Skin epidermis (tissue), 12 donors: ENCODE measurements around the gene JOSD1.

Source experiments
- H3K27ac ChIP-seq, 21 experiments: fragments of 200-600 bp; sonication (generic) in 11 of 21; one replicate each; pipeline ENCODE4 v1.5.0; 2020; ENCODE audit warnings: mild to moderate bottlenecking in 3 of 21, inconsistent platforms in 2 of 21, moderate library complexity in 2 of 21
- H3K4me3 ChIP-seq, 7 experiments: fragments of 200-600 bp; sonication (generic) in 2 of 7; one replicate each; pipeline ENCODE4 v1.5.0; 2020; ENCODE audit warnings: inconsistent platforms in 2 of 7, mild to moderate bottlenecking in 2 of 7, moderate library complexity in 1 of 7

Gene JOSD1

GRCh38 chr22:38700789-38701628 lies at the start of gene JOSD1:
Gene JOSD1, minus strand, starts transcription at chr22:38700943. Its CDS starts 956 bp downstream, at chr22:38699987.
- Histone ChIP-seq H3K27ac (peak within 1 kb of the TSS; percentile 92 to 100 (median 95)), H3K4me3 (peak within 1 kb of the TSS; percentile 57 to 80 (median 74))

GRCh38 chr22:38750104-38750503 lies 49.4 kb upstream of the JOSD1 start:
- H3K27ac ChIP-seq = peak overlapping the region in 6 of 21 experiments; percentile 52 to 97 (median 82)

DNA sequence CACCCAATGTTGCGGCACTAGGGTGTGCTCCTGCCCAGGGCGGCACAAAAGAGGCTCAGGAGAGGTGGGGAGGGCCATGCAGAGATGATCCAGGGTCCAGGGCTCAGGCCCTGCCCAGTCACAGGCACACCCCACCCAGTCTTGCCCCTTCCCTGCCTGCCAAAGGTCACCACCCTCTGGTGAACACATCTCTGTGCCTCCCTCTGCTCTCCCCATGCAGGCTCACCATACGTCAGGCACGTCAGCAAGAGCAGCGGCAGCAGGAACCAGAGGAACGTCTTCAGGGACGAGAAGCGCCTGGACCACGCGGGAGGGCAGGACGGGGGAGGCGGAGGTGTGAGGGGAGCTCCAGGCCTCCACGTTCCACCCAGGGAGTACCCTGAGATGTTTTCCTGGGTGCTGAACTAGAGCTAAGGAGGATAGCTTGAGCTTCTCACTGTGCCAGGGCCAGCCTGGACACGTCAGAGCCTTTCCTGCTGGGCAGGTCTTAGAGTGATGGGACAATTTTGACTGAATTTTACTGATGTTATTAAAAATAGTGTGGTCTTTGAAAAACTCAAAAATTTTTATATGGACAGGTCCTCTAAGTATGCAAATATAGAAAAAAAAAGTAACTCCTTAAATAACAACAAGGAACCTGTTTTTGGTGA lies 47.9 kb upstream of the JOSD1 start:
- no peak overlapping the region for H3K4me3 ChIP-seq
- H3K27ac ChIP-seq = peak overlapping the region in 3 of 21 experiments; percentile 10 to 31 (median 14)

More at GRCh38 chr22:38750104-38750503, 49.4 kb upstream of the JOSD1 start:
- H3K4me3 ChIP-seq = no peak overlapping the region

DNA sequence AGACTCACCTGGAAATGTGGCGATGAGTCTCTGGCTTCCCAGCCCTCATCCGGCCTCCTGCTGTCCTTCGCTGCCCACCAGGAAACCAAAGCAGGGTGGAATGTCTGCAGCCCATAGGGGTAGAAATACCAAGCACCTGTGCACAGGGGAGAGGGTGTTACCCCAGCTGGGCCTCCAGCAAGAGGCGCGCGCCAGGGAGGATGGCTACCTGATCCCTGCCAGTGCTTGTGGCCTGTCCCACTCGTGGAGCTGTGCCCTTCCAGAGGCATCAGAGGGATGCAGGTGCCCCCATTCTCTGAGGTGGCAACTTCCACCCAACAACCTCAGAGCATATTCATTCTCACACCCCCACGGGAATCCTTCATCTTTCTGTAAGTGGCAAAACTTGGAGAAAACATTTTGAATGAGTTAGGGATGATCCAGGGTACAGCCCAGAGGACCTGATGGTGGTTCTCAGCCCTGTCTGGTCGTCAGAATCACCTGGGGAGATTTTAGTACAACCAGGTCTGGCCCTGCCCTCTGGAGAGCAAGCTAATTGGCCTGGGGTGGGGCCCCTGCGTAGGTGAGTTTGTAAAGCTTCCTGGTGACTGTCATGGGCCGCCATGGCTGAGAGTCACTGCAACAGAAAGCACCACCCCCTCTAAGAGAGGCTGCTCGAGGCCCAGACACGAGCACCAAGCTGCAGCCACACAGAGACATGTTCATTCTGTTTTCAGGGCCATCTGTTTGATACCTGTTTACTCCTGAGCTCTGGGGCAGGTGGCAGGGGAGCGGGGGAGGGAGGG lies 45.1 kb upstream of the JOSD1 start:
- H3K27ac ChIP-seq = peak overlapping the region in 2 of 21 experiments; percentile 5 to 10
- H3K4me3 ChIP-seq = no peak overlapping the region

- H3K4me3 ChIP-seq = no peak overlapping the region
- peak overlapping the region in 1 of 21 experiments; percentile 7 for H3K27ac ChIP-seq
Observed at GRCh38 chr22:38744981-38745380, 44.2 kb upstream of the JOSD1 start.

- Histone ChIP-seq H3K4me3 (no peak overlapping the region), H3K27ac (no peak overlapping the region)
Observed at GRCh38 chr22:38742176-38742942, 41.6 kb upstream of the JOSD1 start.

DNA sequence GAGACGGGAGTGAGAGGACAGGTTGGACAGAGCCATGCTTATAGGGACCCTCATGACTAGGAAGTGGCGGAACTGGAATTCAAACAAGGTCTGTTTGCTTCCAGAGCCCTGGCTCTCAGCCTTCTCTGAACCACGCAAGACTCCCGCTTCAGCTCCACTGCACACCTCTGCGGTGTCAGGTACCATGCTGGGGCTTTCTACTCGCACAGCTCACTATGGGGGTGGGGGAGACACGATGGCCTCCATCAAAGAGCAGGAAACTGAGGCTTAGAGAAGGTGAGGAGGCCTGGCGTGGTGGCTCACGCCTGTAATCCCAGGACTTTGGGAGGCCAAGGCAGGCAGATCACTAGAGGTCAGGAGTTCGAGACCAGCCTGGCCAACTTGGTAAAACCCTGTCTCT lies 40.8 kb upstream of the JOSD1 start:
- no peak overlapping the region for H3K4me3 ChIP-seq
- H3K27ac ChIP-seq = no peak overlapping the region

DNA sequence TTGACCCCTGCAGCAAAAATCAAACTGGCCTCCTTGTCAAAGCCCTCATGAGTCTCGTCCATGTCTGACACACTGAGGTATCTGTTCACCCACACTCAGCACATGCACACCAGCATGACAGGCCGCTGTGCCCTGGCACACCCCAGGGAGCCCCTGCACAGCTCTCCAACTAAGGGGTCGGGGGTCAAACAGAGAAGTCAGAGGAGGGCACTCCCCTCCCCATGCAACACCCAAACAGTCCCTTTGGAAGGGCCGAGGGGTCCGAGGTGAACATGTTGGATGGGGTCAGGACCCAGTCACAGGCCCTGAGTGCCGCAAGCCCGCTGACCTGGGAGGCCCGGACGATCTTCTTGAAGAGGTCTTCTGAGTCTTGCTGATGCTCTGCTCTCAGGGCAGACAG lies 40.4 kb upstream of the JOSD1 start:
- peak overlapping the region in 1 of 21 experiments; percentile 44 for H3K27ac ChIP-seq
- no peak overlapping the region for H3K4me3 ChIP-seq

GRCh38 chr22:38740754-38741153 lies 40.0 kb upstream of the JOSD1 start:
- H3K27ac ChIP-seq = peak overlapping the region in 1 of 21 experiments; percentile 44
- no peak overlapping the region for H3K4me3 ChIP-seq

GRCh38 chr22:38740116-38740723 lies 39.5 kb upstream of the JOSD1 start:
- H3K4me3 ChIP-seq = no peak overlapping the region
- peak overlapping the region in 1 of 21 experiments; percentile 44 for H3K27ac ChIP-seq

- H3K27ac ChIP-seq = peak overlapping the region in 1 of 21 experiments; percentile 20
- no peak overlapping the region for H3K4me3 ChIP-seq
Observed at GRCh38 chr22:38739300-38740055, 38.7 kb upstream of the JOSD1 start.

DNA sequence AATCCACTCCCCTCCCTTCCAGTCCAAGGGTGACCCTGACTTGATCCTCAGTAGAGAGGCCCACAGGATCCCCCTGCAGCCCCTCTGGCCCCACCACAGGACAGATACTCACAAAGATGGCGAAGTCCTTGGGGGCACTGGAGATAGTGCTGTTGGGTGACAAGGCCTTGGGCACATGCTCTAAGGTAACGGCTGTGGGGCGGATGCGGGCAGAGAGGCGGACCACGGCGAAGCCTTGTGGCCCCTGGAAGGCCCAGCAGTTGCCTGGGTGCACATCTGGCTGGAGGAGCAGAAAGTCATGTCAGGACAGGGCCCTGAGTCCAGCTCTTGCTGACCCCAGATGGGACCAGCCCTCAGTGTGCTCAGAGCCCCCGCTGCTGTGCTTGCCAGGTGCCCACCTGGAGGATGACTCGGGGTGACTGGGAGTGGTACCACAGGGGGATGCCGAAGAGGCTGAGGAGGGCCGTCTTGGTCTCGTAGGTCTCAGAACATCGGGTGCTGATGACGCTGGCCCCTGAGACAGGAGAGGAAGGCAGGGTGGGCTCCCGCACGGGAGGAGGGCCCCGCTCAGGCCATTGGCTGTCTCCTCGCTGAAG lies 37.8 kb upstream of the JOSD1 start:
- Histone ChIP-seq H3K4me3 (no peak overlapping the region), H3K27ac (no peak overlapping the region)

- H3K27ac ChIP-seq = no peak overlapping the region
Observed at GRCh38 chr22:38737302-38738060, 36.7 kb upstream of the JOSD1 start.

DNA sequence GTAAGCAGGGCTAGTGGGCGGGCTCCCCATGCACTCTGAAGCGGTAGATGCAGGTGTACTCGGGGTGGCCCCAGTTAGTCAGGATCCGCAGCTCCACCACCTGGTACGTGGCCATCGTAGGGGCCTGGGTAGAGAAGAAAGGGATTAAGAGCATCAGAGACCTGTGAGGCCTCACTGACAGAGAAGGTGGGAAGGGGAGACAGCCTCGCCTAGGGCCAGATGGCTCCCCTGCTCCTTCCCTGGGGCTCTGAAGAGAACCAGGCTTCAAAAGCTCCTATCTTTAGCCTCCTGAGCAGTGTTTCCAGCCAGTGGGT lies 35.5 kb upstream of the JOSD1 start:
- Histone ChIP-seq H3K4me3 (no peak overlapping the region), H3K27ac (peak overlapping the region in 2 of 21 experiments; percentile 9 to 15)

More at GRCh38 chr22:38737302-38738060, 36.7 kb upstream of the JOSD1 start:
- no peak overlapping the region for H3K4me3 ChIP-seq

DNA sequence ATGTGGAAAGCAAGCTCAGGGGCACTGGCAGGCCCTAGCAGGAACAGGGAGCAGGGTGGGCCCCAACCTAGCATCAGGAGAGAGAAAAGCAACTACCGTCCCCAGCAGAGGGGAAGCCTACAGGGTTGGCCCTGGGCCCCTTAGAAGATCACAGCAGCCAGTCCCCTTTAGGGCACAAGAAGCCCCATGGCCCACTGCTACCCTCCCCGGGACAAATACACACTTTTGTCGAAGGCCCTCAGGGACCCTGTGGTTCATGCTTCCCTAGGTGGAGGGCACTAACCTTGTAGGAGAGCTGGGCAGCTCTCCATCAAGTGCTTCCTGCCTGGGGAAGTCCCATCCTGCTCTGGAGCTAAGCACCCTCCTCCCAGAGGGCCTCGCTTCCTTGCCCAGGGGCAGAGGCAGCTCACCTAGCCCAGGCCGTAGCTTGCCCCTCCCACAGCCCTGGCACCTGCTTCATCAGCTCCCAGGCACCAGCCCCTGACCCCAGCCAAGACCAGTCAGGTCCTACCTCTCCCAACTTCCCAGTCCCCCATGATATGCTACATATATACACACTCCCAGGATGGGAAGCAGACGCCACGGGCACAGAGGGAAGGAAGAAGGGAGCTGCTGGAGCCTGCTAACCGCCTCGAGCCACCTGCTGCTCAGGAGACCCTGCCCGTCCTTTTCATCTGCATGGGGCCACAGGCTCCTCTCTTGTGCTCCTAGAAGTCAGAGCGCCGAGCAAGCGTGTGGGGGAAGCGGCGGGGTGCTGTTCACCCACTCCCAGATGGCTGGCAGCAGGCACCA lies 34.9 kb upstream of the JOSD1 start:
- Histone ChIP-seq H3K4me3 (no peak overlapping the region), H3K27ac (peak overlapping the region in 5 of 21 experiments; percentile 9 to 27 (median 15))

GRCh38 chr22:38735126-38735464 lies 34.4 kb upstream of the JOSD1 start:
- peak overlapping the region in 4 of 21 experiments; percentile 9 to 22 (median 12) for H3K27ac ChIP-seq
- H3K4me3 ChIP-seq = no peak overlapping the region
